ENCODE measurements around the gene NETO1. TPM values are rescaled to one million over a fixed set of nuclear protein-coding genes. Genes with fewer than 3 reads are reported as not detected.

Gene NETO1
- total RNA-seq, 1 donor from 2014 or later = 19.8 TPM

GRCh38 chr18:72822202-72822601 lies 45.6 kb downstream of the NETO1 start:
- Mint-ChIP-seq H3K27ac (ENCODE audit: unreplicated experiment) (no peak overlapping the region), H3K36me3 (ENCODE audit: low read depth, unreplicated experiment) (peaks cover 2% of the 10 kb centered on the region), H3K4me3 (ENCODE audit: unreplicated experiment) (no peak overlapping the region), H3K27me3 (ENCODE audit: low read depth, unreplicated experiment) (no peaks in the 10 kb centered on the region), H3K4me1 (ENCODE audit: low read depth, unreplicated experiment) (no peaks in the 10 kb centered on the region), H3K9me3 (ENCODE audit: unreplicated experiment) (no peaks in the 10 kb centered on the region)
- H3K27me3 ChIP-seq (ENCODE audit: insufficient read depth, low read length) = no peaks in the 10 kb centered on the region
- H3K4me2 ChIP-seq (ENCODE audit: low read length) = no peak overlapping the region
- no peak for DNase-seq (ENCODE audit: low read depth)
- no peaks in the 10 kb centered on the region for H3K36me3 ChIP-seq (ENCODE audit: insufficient read depth, low read length)
- H3K9ac ChIP-seq (ENCODE audit: low read length) = no peak overlapping the region
- no peak overlapping the region for H2AFZ ChIP-seq (ENCODE audit: low read depth, low read length)
- no peaks in the 10 kb centered on the region for H4K20me1 ChIP-seq (ENCODE audit: insufficient read depth, low read length)
- TF ChIP-seq EZH2 (IDR thresholded peaks at IDR 0.05; ENCODE audit: insufficient read depth, low read length) = no peak
- TF ChIP-seq CTCF (IDR thresholded peaks at IDR 0.05; ENCODE audit: insufficient read depth, low read depth, low read length) = no peak
- no peaks in the 10 kb centered on the region for H3K9me3 ChIP-seq (ENCODE audit: insufficient read depth, low read depth, low read length)
- no peaks in the 10 kb centered on the region for H3K79me2 ChIP-seq (ENCODE audit: insufficient read depth, low read length)
- no peaks in the 10 kb centered on the region for H3K4me1 ChIP-seq (ENCODE audit: insufficient read depth, low read length)
- no peak overlapping the region for H3K4me3 ChIP-seq (ENCODE audit: insufficient read depth, low read depth, low read length)
- no peak for FAIRE-seq
- H3K27ac ChIP-seq (ENCODE audit: low read depth, low read length) = no peak overlapping the region

DNA sequence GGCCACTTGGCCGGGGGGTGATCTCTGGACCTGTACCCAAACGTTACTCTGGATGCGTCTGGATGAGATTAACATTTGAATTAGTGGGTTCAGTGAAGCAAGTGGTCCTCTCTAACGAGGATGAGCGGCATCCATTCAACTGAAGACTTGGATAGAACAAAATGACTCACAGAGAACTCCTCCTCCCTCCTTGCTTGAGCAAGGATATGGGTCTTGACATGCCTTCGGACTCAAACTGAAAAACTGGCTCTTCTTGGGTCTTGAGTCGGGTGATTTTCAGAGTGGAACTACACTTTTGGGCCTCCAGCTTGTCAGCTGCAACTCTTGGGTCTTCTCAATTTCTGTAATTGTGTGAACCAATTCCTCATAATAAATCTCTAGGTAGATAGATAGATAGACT lies 47.2 kb downstream of the NETO1 start:
- no peaks in the 10 kb centered on the region for H3K36me3 ChIP-seq (ENCODE audit: insufficient read depth, low read length)
- TF ChIP-seq CTCF (IDR thresholded peaks at IDR 0.05; ENCODE audit: insufficient read depth, low read depth, low read length) = no peak
- no peak for TF ChIP-seq EZH2 (IDR thresholded peaks at IDR 0.05; ENCODE audit: insufficient read depth, low read length)
- no peaks in the 10 kb centered on the region for H3K9me3 ChIP-seq (ENCODE audit: insufficient read depth, low read depth, low read length)
- H3K4me2 ChIP-seq (ENCODE audit: low read length) = no peak overlapping the region
- no peak overlapping the region for H3K27ac ChIP-seq (ENCODE audit: low read depth, low read length)
- Mint-ChIP-seq H3K9me3 (ENCODE audit: unreplicated experiment) (no peaks in the 10 kb centered on the region), H3K4me1 (ENCODE audit: low read depth, unreplicated experiment) (peaks cover 2% of the 10 kb centered on the region), H3K27ac (ENCODE audit: unreplicated experiment) (no peak overlapping the region), H3K27me3 (ENCODE audit: low read depth, unreplicated experiment) (no peaks in the 10 kb centered on the region), H3K36me3 (ENCODE audit: low read depth, unreplicated experiment) (peaks cover 4% of the 10 kb centered on the region), H3K4me3 (ENCODE audit: unreplicated experiment) (no peak overlapping the region)
- no peak for DNase-seq (ENCODE audit: low read depth)
- H3K27me3 ChIP-seq (ENCODE audit: insufficient read depth, low read length) = no peaks in the 10 kb centered on the region
- H2AFZ ChIP-seq (ENCODE audit: low read depth, low read length) = no peak overlapping the region
- no peaks in the 10 kb centered on the region for H3K4me1 ChIP-seq (ENCODE audit: insufficient read depth, low read length)
- no peak overlapping the region for H3K9ac ChIP-seq (ENCODE audit: low read length)
- H3K79me2 ChIP-seq (ENCODE audit: insufficient read depth, low read length) = no peaks in the 10 kb centered on the region
- no peaks in the 10 kb centered on the region for H4K20me1 ChIP-seq (ENCODE audit: insufficient read depth, low read length)
- FAIRE-seq = no peak
- H3K4me3 ChIP-seq (ENCODE audit: insufficient read depth, low read depth, low read length) = no peak overlapping the region

GRCh38 chr18:72819050-72819449 lies 48.7 kb downstream of the NETO1 start:
- H3K9me3 Mint-ChIP-seq (ENCODE audit: unreplicated experiment) = no peaks in the 10 kb centered on the region
- Histone ChIP-seq H3K36me3 (ENCODE audit: insufficient read depth, low read length) (no peaks in the 10 kb centered on the region), H3K27ac (ENCODE audit: low read depth, low read length) (no peak overlapping the region), H3K27me3 (ENCODE audit: insufficient read depth, low read length) (no peaks in the 10 kb centered on the region), H3K4me1 (ENCODE audit: insufficient read depth, low read length) (no peaks in the 10 kb centered on the region), H3K9ac (ENCODE audit: low read length) (no peak overlapping the region), H4K20me1 (ENCODE audit: insufficient read depth, low read length) (no peaks in the 10 kb centered on the region), H3K4me2 (ENCODE audit: low read length) (no peak overlapping the region), H3K9me3 (ENCODE audit: insufficient read depth, low read depth, low read length) (no peaks in the 10 kb centered on the region), H3K4me3 (ENCODE audit: insufficient read depth, low read depth, low read length) (no peak overlapping the region), H3K79me2 (ENCODE audit: insufficient read depth, low read length) (no peaks in the 10 kb centered on the region), H2AFZ (ENCODE audit: low read depth, low read length) (no peak overlapping the region)
- H3K36me3 Mint-ChIP-seq (ENCODE audit: low read depth, unreplicated experiment) = peaks cover 4% of the 10 kb centered on the region
- H3K27me3 Mint-ChIP-seq (ENCODE audit: low read depth, unreplicated experiment) = no peaks in the 10 kb centered on the region
- peaks cover 2% of the 10 kb centered on the region for H3K4me1 Mint-ChIP-seq (ENCODE audit: low read depth, unreplicated experiment)
- H3K27ac Mint-ChIP-seq (ENCODE audit: unreplicated experiment) = no peak overlapping the region
- no peak for DNase-seq (ENCODE audit: low read depth)
- TF ChIP-seq EZH2 (IDR thresholded peaks at IDR 0.05; ENCODE audit: insufficient read depth, low read length) (no peak), CTCF (IDR thresholded peaks at IDR 0.05; ENCODE audit: insufficient read depth, low read depth, low read length) (no peak)
- H3K4me3 Mint-ChIP-seq (ENCODE audit: unreplicated experiment) = no peak overlapping the region
- FAIRE-seq = no peak

All from astrocyte (in vitro differentiated cells and primary cell).